K562 (cell line): ENCODE measurements around the gene NRP1. TPM values are rescaled to one million over a fixed set of nuclear protein-coding genes. Genes with fewer than 3 reads are reported as not detected.

ENCODE experiments used
- ATAC-seq: fragments of 200-7000 bp; cut with Tn5 transposase; 3 replicates; pipeline ENCODE4 v1.9.1; 2020; ENCODE audit warnings: moderate library complexity
- BruUV-seq: library from RNA; stranded (reverse); fragments of 400-500 nt; replicated peaks from 2 replicates; lab custom pipeline; 2021; lab: Mats Ljungman, UMichigan
- CTCF ChIA-PET: fragments of 300-600 bp; formaldehyde crosslinking; extraction: SDS; loops from one replicate; lab custom pipeline; 2021; ENCODE audit warnings: low intra/inter-chr PET ratio; lab: Yijun Ruan, JAX
- POLR2A ChIA-PET: fragments of 300-600, 350-650 bp; sonication (Branson Sonifier 250); formaldehyde crosslinking; extraction: SDS; loops from one replicate; lab custom pipeline; 2021; ENCODE audit warnings: antibody characterized with exemption, inconsistent platforms; lab: Yijun Ruan, JAX
- DNase-seq, 4 experiments: peaks; one replicate each; pipeline versions ENCODE4 v3.0.0 to v3.0.0-alpha.2; 2011 to 2018; ENCODE audit warnings: low spot score in 3 of 4, mixed read lengths in 3 of 4; ENCODE audit errors: extremely low read depth in 1 of 4
- FAIRE-seq: peaks from 2 replicates; lab custom pipeline; 2011; peaks lifted over from hg19 to GRCh38; lab: Jason Lieb, UNC
- H2AFZ ChIP-seq: 2 replicates; pipeline ENCODE4 v1.6.0; 2011; ENCODE audit warnings: low read depth, low read length, control low read depth, inconsistent platforms
- H3K27ac ChIP-seq: fragments of 200-600 bp; 3 replicates; pipeline ENCODE4 v1.8.0; 2011; ENCODE audit warnings: low read depth, mild to moderate bottlenecking, control low read depth, inconsistent platforms, low read length, moderate library complexity, mixed read lengths; ENCODE audit errors: extremely low read depth
- H3K27me3 ChIP-seq, 2 experiments: fragments of 300-600 bp in 1 of 2; 2 replicates in 1 of 2; 3 replicates in 1 of 2; pipeline versions ENCODE4 v1.6.0 to v1.8.0; 2011; ENCODE audit warnings: inconsistent platforms in 2 of 2, low read length in 2 of 2, mild to moderate bottlenecking in 1 of 2, mixed read lengths in 1 of 2, moderate library complexity in 1 of 2; ENCODE audit not compliant: control insufficient read depth in 2 of 2, insufficient read depth in 2 of 2
- H3K36me3 ChIP-seq: fragments of 300-600 bp; 3 replicates; pipeline ENCODE4 v1.8.0; 2011; ENCODE audit warnings: mild to moderate bottlenecking, low read length, inconsistent platforms; ENCODE audit not compliant: control insufficient read depth, insufficient read depth
- H3K4me1 ChIP-seq, 2 experiments: fragments of 200-600 bp in 1 of 2; replicated peaks in 1 of 2; 2 replicates in 1 of 2; 3 replicates in 1 of 2; pipeline versions ENCODE4 v1.5.1 to v1.8.0; 2011; ENCODE audit warnings: inconsistent platforms in 2 of 2, low read length in 2 of 2, mild to moderate bottlenecking in 1 of 2, mixed read lengths in 1 of 2, moderate library complexity in 1 of 2; ENCODE audit not compliant: control insufficient read depth in 2 of 2, insufficient read depth in 2 of 2
- H3K4me2 ChIP-seq: 2 replicates; pipeline ENCODE4 v1.6.1; 2011; ENCODE audit warnings: low read length, control low read depth, inconsistent platforms, mixed read lengths; ENCODE audit not compliant: insufficient read depth
- H3K4me3 ChIP-seq: fragments of 200-600 bp; sonication (generic), shearing (Covaris generic); 2 replicates; pipeline ENCODE4 v1.5.1; 2016; ENCODE audit warnings: control low read depth, inconsistent platforms
- H3K79me2 ChIP-seq: fragments of 200-600 bp; 3 replicates; pipeline ENCODE4 v1.8.0; 2011; ENCODE audit warnings: low read length, inconsistent platforms; ENCODE audit not compliant: control insufficient read depth, insufficient read depth
- H3K9ac ChIP-seq, 2 experiments: 2 replicates each; pipeline versions ENCODE4 v1.6.0 to v1.6.1; 2011; ENCODE audit warnings: low read depth in 2 of 2, low read length in 2 of 2, control low read depth in 1 of 2, inconsistent platforms in 1 of 2, mild to moderate bottlenecking in 1 of 2, mixed read lengths in 1 of 2; ENCODE audit not compliant: insufficient read depth in 1 of 2
- H3K9me1 ChIP-seq: one replicate; pipeline ENCODE4 v1.6.0; 2011; ENCODE audit warnings: inconsistent platforms, mild to moderate bottlenecking, low read length, moderate library complexity; ENCODE audit not compliant: control insufficient read depth, insufficient read depth
- H3K9me3 ChIP-seq: replicated peaks from 2 replicates; pipeline ENCODE4 v1.5.1; 2011; ENCODE audit warnings: low read depth, low read length, inconsistent platforms; ENCODE audit not compliant: control insufficient read depth, insufficient read depth
- H4K20me1 ChIP-seq: replicated peaks from 2 replicates; pipeline ENCODE4 v1.6.1; 2011; ENCODE audit warnings: low read length, inconsistent platforms, mixed read lengths; ENCODE audit not compliant: control insufficient read depth, insufficient read depth
- RAD21 ChIP-seq, 2 experiments: fragments of 250-450 bp in 1 of 2; fragments of 450-650 bp in 1 of 2; sonication (Bioruptor Pico) in 1 of 2; formaldehyde crosslinking in 1 of 2; IDR thresholded peaks in 1 of 2; conservative IDR thresholded peaks in 1 of 2; 2 replicates each; pipeline versions ENCODE4 v1.4.0 to v1.8.0; 2020 to 2022; ENCODE audit warnings: mild to moderate bottlenecking in 2 of 2, moderate library complexity in 1 of 2
- ZNF24 ChIP-seq: fragments of 450-650 bp; IDR thresholded peaks from 2 replicates; pipeline ENCODE4 v1.6.1; 2016
- WGBS: fragments of 100-300 bp; shearing (Covaris generic); methylation state at CpG from one replicate; pipeline ENCODE4 v1.1.6; 2016; ENCODE audit warnings: low coverage, mixed read lengths; ENCODE audit not compliant: insufficient coverage; ENCODE audit errors: missing lambda C conversion rate; 5-methylcytosine and 5-hydroxymethylcytosine counted together
- in situ Hi-C: fragments of 300-500 bp; cut with MboI; formaldehyde crosslinking; loops from 4 replicates; pipeline ENCODE4 v1.15.0; 2018; ENCODE audit warnings: inconsistent platforms, mixed read lengths
- intact Hi-C: fragments of 100-400 bp; cut with micrococcal nuclease; formaldehyde crosslinking; loops from 2 replicates; pipeline ENCODE4 v1.14.2; 2022
- polyA plus RNA-seq, 8 experiments: library from polyadenylated mRNA; depleted of rRNA in 4 of 8; stranded (reverse) in 5 of 8; unstranded in 3 of 8; fragments of >200 nt; fragmentation: Nextera tagmentation in 2 of 8; fragmentation: Illumina TruSeq in 1 of 8; extraction: Ambion mirVana in 2 of 8; extraction: Trizol in 1 of 8; gene quantifications; 2 replicates each; pipeline versions ENCODE4 v1.2.1 to v1.2.3, GENCODE V29; 2011 to 2014; ENCODE audit warnings: inconsistent platforms in 1 of 8, missing spikeins in 1 of 8
- total RNA-seq, 7 experiments: library from RNA; depleted of rRNA in 6 of 7; stranded (reverse); fragments of >200 nt in 6 of 7; fragmentation: Illumina TruSeq in 2 of 7; extraction: Trizol in 2 of 7; gene quantifications; 2 replicates each; pipeline versions ENCODE4 v1.2.1 to v1.2.3, GENCODE V29; 2011 to 2021; ENCODE audit warnings: low replicate concordance in 1 of 7
- TF ChIP-seq, protein P1 (sequence below), 2 experiments: fragments of 450-650 bp; formaldehyde crosslinking in 1 of 2; IDR thresholded peaks; 2 replicates each; pipeline versions ENCODE4 v1.4.0 to v1.6.1; 2014 to 2020; ENCODE audit warnings: mild to moderate bottlenecking in 2 of 2, borderline replicate concordance in 1 of 2, low read depth in 1 of 2
- TF ChIP-seq, protein P2 (sequence below), 3 experiments: IDR thresholded peaks in 2 of 3; conservative IDR thresholded peaks in 1 of 3; 2 replicates each; pipeline ENCODE4 v1.5.1; 2011 to 2012; ENCODE audit warnings: low read length in 3 of 3, mild to moderate bottlenecking in 3 of 3, control low read depth in 2 of 3, improper control_type of control experiment in 1 of 3, inconsistent platforms in 1 of 3, low read depth in 1 of 3, mixed read lengths in 1 of 3, moderate library complexity in 1 of 3; ENCODE audit not compliant: insufficient read depth in 2 of 3

NRP1 gene
- total and polyA plus RNA-seq, 9 of the 15 experiments (the other 6 are each of a cell fraction or from before 2014, with no cell fraction given) = 0.01 to 0.38 (median 0.04) TPM; not detected in 5

DNA sequence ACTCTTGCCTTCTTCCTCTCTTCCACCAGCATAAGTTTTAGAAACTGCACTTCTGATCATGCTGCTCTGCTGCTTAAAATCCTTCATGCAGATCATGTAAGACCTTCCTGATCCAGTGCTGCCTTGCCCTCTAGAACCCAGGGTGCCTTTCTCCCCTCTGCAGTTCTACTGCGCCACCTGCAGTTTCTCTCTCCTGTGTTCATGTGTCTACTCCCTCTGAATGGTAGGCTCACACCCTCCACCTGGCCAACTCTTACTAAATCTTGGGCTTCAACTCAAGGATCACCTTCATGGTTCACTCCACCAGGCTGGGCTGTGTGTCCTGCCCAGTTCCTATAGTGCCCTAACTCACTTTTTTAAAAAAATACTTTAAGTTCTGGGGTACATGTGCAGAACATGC is 201.8 kb downstream of the NRP1 start:
- POLR2A ChIA-PET = no interaction called here
- Histone ChIP-seq H3K27me3 (peaks cover 0 to 21% of the 10 kb centered on the region in 2 experiments; a peak in 2 of 5 replicates), H2AFZ (no peak overlapping the region), H3K4me1 (no peaks in the 10 kb centered on the region), H4K20me1 (no peaks in the 10 kb centered on the region), H3K79me2 (no peaks in the 10 kb centered on the region), H3K27ac (no peak overlapping the region), H3K4me2 (no peak overlapping the region), H3K9ac (no peak overlapping the region), H3K4me3 (no peak overlapping the region), H3K9me3 (no peaks in the 10 kb centered on the region), H3K9me1 (no peaks in the 10 kb centered on the region), H3K36me3 (no peaks in the 10 kb centered on the region)
- intact Hi-C loops (loop anchor here (5.0 kb wide), 1 partner anchor 335 kb away; no protein-coding TSS in a partner anchor), in situ Hi-C loops (no loop called here)
- BruUV-seq = no TSS peak
- CTCF ChIA-PET = no interaction called here
- 0% methylated on average over 1 of the region's 1 CpG for WGBS
- DNase-seq (peak in 1 of 4 experiments; percentile 24), ATAC-seq (peak; percentile 86), FAIRE-seq (peak; percentile 72)
- TF ChIP-seq ZNF24 = no peak
- TF ChIP-seq RAD21 (CRISPR knock-in tag; conservative IDR thresholded peaks at IDR 0.05 in 1 of 2, IDR thresholded peaks at IDR 0.05 in 1 of 2) = peak in 1 of 2 experiments; percentile 48; a peak in 2 of 4 replicates
- TF ChIP-seq, protein P1, sequence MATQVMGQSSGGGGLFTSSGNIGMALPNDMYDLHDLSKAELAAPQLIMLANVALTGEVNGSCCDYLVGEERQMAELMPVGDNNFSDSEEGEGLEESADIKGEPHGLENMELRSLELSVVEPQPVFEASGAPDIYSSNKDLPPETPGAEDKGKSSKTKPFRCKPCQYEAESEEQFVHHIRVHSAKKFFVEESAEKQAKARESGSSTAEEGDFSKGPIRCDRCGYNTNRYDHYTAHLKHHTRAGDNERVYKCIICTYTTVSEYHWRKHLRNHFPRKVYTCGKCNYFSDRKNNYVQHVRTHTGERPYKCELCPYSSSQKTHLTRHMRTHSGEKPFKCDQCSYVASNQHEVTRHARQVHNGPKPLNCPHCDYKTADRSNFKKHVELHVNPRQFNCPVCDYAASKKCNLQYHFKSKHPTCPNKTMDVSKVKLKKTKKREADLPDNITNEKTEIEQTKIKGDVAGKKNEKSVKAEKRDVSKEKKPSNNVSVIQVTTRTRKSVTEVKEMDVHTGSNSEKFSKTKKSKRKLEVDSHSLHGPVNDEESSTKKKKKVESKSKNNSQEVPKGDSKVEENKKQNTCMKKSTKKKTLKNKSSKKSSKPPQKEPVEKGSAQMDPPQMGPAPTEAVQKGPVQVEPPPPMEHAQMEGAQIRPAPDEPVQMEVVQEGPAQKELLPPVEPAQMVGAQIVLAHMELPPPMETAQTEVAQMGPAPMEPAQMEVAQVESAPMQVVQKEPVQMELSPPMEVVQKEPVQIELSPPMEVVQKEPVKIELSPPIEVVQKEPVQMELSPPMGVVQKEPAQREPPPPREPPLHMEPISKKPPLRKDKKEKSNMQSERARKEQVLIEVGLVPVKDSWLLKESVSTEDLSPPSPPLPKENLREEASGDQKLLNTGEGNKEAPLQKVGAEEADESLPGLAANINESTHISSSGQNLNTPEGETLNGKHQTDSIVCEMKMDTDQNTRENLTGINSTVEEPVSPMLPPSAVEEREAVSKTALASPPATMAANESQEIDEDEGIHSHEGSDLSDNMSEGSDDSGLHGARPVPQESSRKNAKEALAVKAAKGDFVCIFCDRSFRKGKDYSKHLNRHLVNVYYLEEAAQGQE (IDR thresholded peaks at IDR 0.05; ENCODE audit: borderline replicate concordance) = peak; percentile 14; the same call in 1 of the 2 replicates
- TF ChIP-seq, protein P1 (CRISPR knock-in tag; IDR thresholded peaks at IDR 0.05; ENCODE audit: low read depth) = no peak
- TF ChIP-seq, protein P2, sequence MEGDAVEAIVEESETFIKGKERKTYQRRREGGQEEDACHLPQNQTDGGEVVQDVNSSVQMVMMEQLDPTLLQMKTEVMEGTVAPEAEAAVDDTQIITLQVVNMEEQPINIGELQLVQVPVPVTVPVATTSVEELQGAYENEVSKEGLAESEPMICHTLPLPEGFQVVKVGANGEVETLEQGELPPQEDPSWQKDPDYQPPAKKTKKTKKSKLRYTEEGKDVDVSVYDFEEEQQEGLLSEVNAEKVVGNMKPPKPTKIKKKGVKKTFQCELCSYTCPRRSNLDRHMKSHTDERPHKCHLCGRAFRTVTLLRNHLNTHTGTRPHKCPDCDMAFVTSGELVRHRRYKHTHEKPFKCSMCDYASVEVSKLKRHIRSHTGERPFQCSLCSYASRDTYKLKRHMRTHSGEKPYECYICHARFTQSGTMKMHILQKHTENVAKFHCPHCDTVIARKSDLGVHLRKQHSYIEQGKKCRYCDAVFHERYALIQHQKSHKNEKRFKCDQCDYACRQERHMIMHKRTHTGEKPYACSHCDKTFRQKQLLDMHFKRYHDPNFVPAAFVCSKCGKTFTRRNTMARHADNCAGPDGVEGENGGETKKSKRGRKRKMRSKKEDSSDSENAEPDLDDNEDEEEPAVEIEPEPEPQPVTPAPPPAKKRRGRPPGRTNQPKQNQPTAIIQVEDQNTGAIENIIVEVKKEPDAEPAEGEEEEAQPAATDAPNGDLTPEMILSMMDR (IDR thresholded peaks at IDR 0.05 in 2 of 3, conservative IDR thresholded peaks at IDR 0.05 in 1 of 3; ENCODE audit: insufficient read depth in 2 of 3, low read depth in 1 of 3, low read length in 3 of 3) = peak; percentile 26 to 44 (median 35); a peak in 2 of 6 replicates
